Measurements from ENCODE around the gene SLC30A1. TPM values are rescaled to one million over a fixed set of nuclear protein-coding genes. Genes with fewer than 3 reads are reported as not detected.
"Not testable (repeated sequence)": the region's sequence is repeated elsewhere in the genome, so short reads cannot be mapped to it uniquely, and the experiment has no call there.

The SLC30A1 gene
- total RNA-seq, 1 donor, result 41.9 TPM

DNA sequence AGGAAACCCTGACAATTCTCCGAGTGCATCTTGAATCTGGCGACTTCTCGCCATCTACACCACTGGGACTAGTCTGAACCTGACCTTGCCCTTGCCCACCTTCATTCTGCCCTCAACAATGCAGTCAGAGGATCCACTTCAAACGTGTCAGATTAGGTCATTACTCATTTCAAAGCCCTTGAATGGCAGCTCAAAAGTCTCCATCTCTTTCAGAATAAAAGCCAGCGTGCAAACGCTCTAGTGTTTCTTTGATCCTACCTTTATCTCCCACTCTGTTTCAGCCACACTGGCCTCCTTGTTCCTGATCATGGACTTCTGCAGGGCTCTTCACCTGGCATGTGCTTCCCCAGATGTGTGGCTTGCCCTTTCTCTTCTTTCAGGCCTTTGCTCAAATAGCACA is 31.3 kb downstream of the SLC30A1 start:
- no peak for DNase-seq (ENCODE audit: low read depth)
- no peak overlapping the region for H3K4me3 ChIP-seq (ENCODE audit: low read depth, low read length)
- TF ChIP-seq CTCF (IDR thresholded peaks at IDR 0.05; ENCODE audit: insufficient read depth, low read depth, low read length), result no peak

- TF ChIP-seq CTCF (IDR thresholded peaks at IDR 0.05; ENCODE audit: insufficient read depth, low read depth, low read length), result no peak
- DNase-seq (ENCODE audit: low read depth), result no peak
- no peak overlapping the region for H3K4me3 ChIP-seq (ENCODE audit: low read depth, low read length)
These were observed 32.4 kb downstream of the SLC30A1 start for GRCh38 chr1:211546543-211546942.

GRCh38 chr1:211543025-211543424 is 35.9 kb downstream of the SLC30A1 start:
- TF ChIP-seq CTCF (IDR thresholded peaks at IDR 0.05; ENCODE audit: insufficient read depth, low read depth, low read length), result no peak
- no peak overlapping the region for H3K4me3 ChIP-seq (ENCODE audit: low read depth, low read length)
- DNase-seq (ENCODE audit: low read depth), result no peak

- TF ChIP-seq CTCF (IDR thresholded peaks at IDR 0.05; ENCODE audit: insufficient read depth, low read depth, low read length), result no peak
- peak; percentile 14 for DNase-seq (ENCODE audit: low read depth)
- H3K4me3 ChIP-seq (ENCODE audit: low read depth, low read length), result no peak overlapping the region
These were observed 37.1 kb downstream of the SLC30A1 start for GRCh38 chr1:211541720-211542477.

- no peak for DNase-seq (ENCODE audit: low read depth)
- TF ChIP-seq CTCF (IDR thresholded peaks at IDR 0.05; ENCODE audit: insufficient read depth, low read depth, low read length), result no peak
- no peak overlapping the region for H3K4me3 ChIP-seq (ENCODE audit: low read depth, low read length)
These were observed 37.7 kb downstream of the SLC30A1 start for GRCh38 chr1:211541278-211541677.

DNA sequence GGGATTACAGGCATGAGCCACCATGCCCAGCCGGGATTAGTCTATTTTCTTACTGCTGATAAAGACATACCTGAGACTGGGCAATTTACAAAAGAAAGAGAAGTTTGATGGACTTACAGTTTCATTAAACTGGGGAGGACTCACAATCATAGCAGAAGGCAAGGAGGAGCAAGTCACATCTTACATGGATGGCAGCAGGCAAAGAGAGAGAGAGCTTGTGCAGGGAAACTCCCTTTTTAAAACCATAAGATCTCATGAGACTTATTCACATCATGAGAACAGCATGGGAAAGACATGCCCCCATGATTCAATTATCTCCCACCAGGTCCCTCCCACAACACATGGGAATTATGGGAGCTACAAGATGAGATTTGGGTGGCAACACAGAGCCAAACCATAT is 38.1 kb downstream of the SLC30A1 start:
- not testable (repeated sequence) for DNase-seq (ENCODE audit: low read depth)

DNA sequence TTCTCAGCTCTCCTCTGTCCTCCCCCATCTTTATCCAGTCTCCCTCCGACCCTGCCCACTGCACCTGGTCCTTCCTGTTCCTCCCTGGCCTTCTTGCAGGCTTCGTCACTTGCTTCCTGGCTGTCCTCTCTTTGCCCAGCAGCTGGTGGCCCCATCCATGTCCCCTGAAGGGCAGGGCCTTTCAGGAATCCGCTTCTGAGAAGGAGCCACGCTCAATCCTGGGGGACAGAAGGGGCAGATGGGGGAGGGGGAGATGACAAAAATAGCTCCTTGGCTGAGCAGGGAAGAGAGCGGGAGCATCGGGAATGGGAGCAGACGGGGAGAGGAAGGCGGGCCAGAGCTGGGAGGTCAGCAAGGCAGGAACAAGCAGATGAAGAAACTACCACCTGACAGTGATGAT is 40.7 kb downstream of the SLC30A1 start:
- no peak for TF ChIP-seq CTCF (IDR thresholded peaks at IDR 0.05; ENCODE audit: insufficient read depth, low read depth, low read length)
- no peak for DNase-seq (ENCODE audit: low read depth)
- no peak overlapping the region for H3K4me3 ChIP-seq (ENCODE audit: low read depth, low read length)

More for the DNA sequence above, 38.1 kb downstream of the SLC30A1 start:
- not testable (repeated sequence) for H3K4me3 ChIP-seq (ENCODE audit: low read depth, low read length)

All from fibroblast of villous mesenchyme (primary cell).